HG03457 (cell line): ENCODE data around the gene HCN3.
"Not testable (repeated sequence)": the region's sequence is repeated elsewhere in the genome, so short reads cannot be mapped to it uniquely, and the experiment has no call there.

Experiments
- ATAC-seq: cut with Tn5 transposase; IDR thresholded peaks from one replicate; pipeline ENCODE4 v1.9.1; 2021; ENCODE audit warnings: moderate number of reproducible peaks; ENCODE audit not compliant: unreplicated experiment

Gene HCN3

DNA sequence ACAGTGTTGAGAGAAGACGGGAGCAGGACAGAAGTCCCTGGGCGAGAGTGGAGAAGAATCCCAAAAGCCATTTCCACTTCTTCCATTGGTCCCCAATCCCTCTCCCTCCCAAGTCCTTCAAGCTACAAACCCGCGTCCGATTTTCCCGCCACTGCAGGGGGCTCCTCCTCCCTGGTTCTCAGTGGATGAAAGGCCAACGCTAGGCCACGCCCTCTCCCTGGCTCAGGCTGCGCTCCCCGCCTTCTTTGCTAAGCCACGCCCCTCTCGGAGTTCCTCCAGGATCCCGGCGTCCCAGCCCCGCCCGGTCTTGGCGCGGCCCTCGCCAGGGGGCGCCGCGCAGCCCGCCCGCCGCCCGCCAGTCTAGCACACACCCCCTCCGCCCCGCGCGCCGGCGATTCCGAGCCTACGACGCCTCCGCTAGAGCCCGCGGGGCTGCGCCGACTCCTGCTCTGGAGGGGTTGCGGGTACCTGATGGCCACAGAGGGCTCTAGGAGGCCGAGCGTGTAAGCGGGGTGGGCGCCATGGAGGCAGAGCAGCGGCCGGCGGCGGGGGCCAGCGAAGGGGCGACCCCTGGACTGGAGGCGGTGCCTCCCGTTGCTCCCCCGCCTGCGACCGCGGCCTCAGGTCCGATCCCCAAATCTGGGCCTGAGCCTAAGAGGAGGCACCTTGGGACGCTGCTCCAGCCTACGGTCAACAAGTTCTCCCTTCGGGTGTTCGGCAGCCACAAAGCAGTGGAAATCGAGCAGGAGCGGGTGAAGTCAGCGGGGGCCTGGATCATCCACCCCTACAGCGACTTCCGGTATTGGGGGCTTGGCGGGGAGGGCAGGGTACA, at the start of gene HCN3:
TSS of gene HCN3 (plus strand) at position 394 of the 832 bp plus-strand sequence. CDS start at position 522, 128 bp downstream.
- ATAC-seq: peak; percentile 55

DNA sequence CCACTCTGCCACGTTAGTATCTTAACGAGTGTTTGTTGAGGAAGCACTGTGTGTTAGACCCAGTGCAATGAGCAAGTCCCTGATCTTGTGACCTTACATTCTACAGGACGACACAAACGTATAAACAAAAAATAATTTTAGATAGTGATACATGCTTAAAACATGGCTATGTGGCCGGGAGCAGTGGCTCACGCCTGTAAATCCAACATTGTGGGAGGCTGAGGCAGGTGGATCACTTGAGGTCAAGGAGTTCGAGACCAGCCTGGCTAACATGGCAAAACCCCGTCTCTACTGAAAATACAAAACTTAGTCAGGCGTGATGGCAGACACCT, 49.2 kb upstream of the HCN3 start:
- no peak for ATAC-seq

DNA sequence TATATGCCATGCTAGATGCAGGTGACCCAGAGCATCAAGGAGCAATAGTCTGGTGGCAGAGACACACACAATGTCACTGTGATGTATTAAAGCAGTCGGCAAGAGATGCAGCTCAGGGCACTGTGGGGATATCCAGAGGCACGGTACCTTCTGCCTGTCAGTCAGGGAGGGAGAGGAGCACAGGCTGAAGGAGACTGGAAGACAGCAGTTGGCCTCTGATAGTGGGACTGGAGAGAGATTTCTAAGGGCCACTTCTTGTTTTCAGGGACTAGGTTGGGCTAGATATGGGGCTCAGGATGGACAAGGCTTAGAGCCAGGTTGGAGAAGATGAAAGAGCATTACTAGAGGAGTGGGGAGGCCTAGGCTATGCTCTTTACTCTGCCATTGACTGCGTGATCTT, 46.0 kb upstream of the HCN3 start:
- not testable (repeated sequence) for ATAC-seq

DNA sequence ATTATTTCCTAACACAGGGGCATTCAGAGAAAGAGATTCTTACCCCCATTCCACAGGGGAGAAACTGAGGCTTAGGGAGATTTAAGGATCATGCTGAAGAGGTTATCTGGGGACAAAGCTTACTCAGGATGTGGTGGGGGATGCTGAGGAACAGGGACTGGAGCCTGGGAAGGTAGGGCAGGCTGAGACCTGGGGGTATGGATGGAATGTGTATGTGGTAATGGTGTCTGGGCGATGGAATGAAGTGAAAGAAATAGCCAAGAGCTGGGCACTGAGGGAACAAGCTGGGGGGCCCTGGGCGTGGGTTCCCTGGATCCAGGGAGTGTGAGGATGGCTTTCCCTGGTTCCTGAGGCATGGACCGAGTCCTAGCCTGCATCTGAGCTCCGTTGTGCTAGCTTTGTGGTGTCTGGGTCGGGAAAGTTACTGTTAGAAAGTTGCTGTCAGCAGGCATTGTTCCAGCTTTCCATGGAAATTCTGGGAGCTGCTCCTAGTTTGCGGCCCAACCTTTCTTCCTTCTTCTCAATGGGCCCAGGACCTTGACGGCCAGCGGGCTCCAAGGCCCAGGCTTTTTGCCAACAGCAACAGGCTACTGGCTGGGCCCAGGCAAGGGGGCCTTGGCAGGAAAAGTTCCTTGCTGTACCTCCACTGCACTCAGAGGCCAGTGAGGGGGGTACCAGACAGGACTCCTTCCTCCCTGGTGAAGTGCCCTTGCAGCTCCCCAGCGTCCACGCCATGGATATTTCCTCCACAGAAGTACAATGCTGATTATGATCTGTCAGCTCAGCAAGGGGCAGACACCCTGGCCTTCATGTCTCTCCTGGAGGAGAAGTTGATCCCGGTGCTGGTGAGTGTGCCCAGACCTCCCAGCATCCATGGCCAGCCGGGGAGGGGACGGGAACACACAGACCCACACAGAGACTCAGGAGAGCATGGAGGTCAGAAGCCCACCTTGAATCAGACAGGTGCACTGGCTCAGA, 45.0 kb upstream of the HCN3 start:
- ATAC-seq: not testable (repeated sequence)

DNA sequence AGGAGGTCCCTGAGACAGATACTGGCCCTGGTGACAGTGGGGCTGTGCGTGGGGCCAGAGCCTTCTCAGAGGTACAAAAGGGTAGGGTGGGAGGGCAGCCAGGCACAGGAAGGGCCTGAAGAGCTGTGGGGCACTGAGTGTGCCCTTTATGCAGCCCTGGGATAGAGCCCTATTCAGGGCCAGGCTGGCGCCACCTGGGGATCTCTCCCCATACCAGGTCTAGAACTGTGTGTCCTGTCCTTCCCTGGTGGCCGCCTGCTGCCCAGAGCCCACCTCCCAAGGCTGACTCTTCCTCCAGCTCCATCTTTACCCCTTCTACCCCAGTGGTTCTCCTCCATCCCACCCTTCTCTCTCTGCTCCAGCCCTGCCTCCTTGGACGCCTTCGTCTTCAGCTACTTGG, 43.8 kb upstream of the HCN3 start:
- not testable (repeated sequence) for ATAC-seq

DNA sequence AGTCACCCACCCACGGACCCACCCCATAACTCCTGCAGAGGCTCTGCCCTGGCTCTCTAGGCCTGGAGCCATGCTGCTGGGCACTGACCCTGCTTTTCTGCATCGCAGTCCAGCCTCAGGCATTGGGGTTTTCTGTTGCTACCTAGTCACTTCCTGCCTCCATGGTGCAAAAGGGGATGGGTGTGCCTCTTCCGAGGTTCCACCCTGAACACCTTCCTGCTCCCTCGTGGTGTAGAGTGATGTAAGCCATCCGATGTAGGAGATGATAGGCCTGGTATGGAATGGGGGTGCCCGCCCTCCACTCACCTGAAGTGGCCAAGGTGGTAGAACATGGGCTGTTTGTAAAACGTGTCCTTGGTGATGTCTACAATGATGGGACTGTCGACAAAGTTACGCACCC, 41.9 kb upstream of the HCN3 start:
- not testable (repeated sequence) for ATAC-seq

DNA sequence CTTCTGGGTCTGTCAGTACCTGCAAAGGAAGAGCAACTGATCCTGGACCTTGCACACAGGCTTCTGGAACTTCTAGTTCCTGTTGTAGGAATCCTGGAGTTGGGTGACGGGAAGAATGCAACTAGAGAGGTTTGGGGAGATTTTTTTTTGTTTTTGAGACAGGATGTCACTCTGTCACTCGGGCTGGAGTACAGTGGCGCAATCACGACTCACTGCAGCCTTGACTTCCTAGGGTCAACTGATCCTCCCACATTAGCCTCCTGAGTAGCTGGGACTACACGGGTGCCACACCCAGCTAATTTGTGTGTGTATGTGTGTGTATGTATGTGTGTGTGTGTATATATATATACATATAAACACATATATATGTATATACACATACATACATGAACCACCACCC, 40.8 kb upstream of the HCN3 start:
- ATAC-seq: no peak

DNA sequence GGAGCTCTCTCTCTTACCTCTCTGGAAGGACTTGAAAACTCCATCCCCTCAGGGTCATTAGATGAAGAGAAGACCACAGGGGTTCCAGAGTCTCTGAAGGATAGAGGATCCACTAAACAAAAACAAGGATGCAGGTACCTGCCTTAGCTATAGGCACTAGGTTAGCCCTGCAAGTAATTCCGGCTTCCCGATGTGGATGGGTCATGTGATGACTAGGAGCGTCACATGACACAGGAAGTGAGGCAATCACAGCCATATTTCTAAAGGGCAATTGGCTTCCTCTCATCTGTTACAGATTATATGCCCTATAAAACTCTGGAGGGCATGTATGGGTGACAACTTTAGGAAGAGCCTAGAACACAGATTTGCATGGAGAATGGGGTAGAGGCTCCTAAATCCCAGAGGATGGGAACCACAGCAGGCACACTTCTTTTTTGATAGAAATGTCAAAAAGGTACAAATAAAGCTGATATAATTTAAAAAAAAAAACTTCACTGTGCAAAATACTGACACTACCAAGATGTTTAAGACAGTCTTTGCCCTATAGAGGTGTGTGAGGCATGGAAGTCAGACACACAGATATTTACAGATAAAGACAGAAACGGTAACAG, 36.1 kb upstream of the HCN3 start:
- no peak for ATAC-seq

DNA sequence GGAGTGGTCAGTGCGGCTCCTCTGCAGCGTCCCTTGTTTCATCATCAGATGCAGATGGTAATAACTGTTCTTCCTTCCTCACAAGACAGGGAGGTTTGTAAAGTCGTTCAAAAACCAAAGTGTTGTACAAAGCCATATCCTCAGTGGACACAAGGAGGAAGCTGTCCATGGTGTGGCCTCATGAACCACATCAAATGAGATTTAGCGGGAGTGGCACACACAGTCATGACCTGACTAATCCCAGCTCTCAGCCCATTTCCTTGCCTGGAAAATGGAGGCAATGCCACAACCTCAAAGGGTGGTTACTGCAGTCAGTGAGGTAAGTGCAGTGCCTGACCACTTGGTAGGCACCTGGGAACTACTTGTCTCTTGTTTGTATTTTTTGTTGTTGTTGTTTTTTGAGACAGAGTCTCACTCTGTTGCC, 35.4 kb upstream of the HCN3 start:
- ATAC-seq: no peak

DNA sequence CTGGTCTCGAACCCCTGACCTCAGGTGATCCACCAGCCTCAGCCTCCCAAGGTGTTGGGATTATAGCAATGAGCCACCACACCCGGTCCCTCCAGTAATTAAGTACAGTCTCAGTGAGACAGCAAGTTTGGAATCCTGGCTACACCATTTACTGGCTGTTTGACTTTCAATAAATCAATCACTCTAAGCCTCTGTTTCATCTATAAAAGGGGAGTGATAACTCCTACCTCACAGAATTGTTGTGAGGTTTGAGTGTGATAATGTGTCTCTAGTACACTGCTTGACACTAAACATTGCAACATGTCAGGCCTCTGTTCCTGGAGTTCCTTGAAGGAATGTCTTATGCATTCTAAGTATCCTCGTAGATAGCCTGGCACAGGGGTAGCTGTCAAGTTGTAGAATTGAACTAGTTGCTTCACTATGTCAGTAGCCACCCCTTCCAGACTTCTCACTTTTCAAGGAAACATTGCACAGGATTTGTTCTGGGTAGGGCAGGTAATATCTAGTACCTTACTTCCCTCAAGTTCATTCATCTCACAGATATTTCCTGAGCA, 34.4 kb upstream of the HCN3 start:
- ATAC-seq: no peak

DNA sequence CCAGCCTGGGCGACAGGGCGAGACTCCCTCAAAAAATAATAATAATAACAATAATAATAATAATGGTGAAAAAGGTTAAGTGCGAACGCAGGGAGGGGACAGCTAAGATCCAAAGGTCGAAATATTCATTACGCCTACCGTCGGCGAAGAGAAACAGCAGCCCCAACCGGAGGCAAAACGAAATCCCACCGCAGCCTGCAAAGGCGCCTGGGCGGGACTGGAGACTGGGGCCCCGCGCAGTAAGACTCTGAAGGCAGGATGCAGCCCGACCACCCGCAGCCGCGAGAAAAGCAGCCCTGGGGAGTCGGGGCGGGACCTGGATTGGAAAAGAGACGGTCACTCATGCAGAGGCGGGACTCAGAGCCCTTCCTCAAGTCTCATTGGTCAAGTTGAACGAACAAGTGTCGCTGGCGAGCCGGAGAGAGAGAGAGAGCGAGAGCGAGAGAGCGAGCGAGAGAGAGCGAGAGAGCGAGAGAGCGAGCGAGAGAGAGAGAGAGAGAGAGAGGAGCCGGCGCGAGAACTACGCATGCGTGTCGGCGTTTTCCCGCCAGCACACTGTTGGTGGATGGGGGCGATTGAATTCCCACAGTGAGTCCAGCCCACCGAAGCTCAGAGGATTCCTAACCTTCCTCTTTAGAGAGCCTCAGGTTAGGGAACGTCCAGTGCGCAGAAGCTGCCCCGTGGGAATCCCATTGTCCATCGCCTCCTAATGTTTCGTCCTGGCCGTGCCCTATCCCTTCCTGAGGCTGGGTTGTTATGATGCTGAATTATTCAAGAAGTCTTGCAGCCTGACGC, 32.7 kb upstream of the HCN3 start:
- peak; percentile 73 for ATAC-seq

DNA sequence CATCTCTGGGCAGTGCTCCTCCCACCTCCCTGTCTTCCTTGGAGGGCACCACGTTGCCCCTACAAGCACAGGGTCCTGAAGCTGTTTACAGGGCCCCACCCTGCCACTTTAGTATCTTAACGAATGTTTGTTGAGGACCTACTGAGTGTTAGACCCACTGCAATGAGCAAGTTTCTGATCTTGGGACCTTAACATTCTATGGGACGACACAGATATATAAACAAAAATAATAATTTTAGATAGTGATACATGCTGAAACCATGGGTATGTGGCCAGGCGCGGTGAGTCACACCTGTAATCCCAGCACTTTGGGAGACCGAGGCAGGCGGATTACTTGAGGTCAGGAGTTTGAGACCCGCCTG, 32.1 kb upstream of the HCN3 start:
- no peak for ATAC-seq

DNA sequence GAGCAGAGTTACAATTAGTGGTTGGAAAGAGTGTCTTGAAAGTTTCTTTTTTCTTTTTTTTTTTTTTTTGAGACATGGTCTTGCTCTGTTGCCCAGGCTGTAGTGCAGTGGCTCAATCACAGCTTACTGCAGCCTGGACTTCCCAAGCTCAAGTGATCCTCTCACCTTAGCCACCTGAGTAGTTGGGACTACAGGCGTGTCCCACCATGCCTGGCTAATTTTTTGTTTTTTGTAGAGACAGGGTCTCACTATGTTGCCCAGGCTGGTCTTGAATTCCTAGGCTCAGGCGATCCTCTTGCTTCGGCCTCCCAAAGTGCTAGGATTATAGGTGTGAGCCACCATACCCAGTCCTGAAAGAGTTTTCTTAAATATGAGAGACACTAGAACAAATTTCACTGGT, 30.5 kb upstream of the HCN3 start:
- not testable (repeated sequence) for ATAC-seq

DNA sequence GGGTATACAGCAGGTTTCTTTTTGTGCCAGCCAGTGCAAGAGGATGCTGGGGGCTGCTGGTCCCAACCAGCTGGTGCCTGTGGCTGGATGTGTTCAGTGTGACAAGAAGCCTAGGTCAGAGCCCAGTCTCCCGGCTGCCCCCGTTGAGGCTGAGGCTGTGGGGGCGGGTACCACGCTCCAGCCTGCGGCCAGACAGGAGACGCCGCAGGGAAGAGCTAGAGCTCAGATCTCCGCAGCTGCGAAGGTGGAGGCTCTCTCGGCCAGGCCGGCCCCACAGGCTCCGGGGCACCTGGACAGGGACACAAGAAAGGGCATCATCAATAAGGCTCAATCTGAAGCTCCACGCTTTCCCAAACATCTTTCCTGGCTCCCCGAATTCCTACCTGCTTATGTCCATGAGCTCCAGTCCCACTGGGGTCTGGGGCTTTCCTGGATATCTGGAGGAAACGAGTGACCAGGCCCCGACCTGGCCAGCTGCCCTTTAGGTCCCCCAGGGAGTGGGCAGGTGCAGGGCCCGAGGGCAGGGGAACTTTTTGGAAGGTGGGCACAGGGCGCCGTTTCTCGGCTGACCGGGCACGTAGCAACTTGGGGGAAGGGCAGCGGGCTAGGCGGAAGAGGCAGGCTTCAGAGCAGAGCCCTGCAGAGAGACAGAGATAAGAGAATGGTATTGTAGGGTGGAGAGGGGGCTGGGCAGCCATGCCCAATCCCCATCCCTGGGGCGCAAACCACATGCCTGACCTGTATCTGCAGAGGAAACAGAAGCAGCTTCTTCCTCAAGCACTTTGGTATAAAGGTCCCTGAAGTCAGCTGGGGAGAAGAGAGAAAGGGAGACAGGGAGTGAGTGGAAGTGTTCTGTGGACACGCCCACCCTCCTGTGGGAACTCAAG, 29.4 kb upstream of the HCN3 start:
- ATAC-seq: no peak

DNA sequence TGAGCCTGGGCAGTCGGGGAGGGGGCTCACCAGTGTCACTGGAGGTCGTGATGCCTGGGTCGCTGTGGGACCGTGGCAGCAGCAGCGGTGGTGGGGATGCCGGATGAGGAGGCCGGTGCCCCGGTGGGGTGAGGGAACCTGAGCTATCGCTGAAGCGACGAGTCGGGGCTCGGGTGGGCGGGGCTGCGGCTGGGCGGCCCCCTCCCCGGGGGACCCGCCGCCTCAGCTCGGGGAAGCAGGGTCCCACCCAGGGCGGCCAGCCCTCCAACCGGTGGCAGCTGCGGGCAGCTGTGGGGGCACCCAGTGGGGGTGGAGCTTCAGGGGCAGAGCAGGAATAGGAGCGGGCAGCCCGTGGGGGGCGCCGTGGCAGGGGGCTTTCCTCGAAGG, 27.0 kb upstream of the HCN3 start:
- peak; percentile 12 for ATAC-seq

DNA sequence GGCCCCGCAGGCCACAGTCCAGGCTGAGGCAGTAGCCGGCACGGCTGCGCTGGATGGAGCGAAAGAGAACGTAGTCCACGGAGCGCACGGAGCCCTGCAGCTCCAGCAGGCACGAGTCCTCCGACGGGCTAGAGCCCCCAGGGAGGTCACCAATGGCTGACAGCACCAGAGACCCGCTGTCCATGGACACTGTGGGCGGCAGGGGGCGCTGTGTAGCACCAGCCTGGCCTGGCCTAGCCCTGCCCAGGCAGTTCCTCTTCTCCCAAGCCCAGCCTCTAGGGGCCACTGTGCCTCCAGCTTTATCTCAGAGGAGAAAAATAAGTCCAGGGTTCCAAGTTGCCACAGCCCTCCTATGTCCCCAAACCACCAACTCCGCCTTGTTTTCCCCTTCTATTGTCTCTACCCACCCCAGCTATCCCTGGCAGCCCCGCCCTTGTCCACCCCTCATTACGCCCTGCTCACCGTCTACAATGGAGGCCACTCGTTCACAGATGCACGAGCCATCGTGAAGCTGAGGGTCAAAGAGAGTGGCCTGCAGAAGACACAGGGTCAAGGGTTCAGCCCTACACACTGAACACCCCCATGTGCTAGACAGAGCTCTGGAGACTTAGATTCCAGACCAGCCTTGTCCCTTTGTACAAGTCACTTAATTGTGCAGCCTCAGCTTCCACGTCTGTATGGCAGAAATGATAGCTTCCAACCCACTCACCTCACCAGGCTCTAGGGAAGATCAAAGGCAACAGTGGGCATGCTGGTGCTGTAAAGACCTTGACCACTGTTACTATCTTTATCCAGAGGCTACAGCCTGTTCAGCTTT, 26.4 kb upstream of the HCN3 start:
- ATAC-seq: peak; percentile 70

DNA sequence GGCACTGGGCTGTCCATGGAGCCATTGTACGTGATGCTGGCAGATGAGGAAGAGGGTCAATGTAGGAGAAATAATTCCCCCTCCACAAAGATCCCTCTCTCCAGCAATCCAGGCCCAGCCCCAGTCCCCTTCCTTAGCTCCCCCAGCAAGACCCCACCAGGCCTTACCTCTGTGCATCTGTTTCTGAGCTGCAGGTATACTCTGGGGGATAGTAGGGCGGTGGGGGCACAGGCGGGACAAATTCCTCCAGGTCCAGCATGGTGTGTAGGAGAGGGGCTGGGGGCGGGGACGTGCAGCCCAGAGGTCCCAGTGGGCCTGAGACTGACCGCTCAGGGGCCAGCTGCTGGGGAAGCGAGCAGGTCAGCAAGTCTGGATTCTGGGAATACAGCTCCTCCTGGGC, 25.7 kb upstream of the HCN3 start:
- ATAC-seq: no peak

DNA sequence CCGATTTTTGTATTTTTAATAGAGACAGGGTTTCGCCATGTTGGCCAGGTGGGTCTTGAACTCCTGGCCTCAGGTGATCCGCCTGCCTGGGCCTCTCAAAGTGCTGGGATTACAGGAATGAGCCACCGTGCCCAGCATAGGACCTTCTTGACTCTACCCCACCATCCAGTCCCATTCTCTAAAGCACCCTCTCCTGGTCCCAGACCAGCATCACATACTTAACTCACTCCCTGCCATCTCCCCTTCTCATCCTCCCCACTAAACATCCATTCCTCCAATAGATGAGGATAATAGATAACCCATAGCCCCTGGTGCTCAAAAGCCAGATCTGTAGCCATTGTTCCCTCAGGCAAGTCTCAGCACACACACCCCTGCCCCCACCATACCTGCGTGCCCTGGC, 24.1 kb upstream of the HCN3 start:
- ATAC-seq: no peak

DNA sequence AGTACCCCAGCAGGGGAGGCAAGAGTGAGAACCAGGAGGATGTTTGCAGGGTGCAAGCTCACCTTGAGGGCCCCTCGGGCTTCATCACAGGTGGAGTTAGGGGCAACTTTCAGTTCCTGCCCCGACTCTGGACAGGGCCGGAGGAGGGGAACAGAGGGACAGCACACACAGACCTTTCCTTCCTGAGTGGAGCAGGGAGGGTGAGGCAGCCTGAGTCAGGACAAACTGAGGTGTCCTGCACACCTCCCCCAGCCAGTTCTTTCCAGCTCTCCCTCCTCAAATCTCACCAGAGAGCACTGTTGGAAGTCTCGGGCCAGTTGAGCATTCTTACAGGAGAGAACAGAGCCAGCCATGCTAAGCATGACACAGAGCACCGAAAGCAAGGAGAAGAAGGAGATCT, 23.5 kb upstream of the HCN3 start:
- no peak for ATAC-seq
